NCI-H2196 (cell line): ENCODE measurements around the gene SLX4IP.

Source experiments
- DNase-seq: peaks from one replicate; lab custom pipeline; 2025; ENCODE audit not compliant: unreplicated experiment; lab: John Stamatoyannopoulos, UW

The SLX4IP gene

GRCh38 chr20:10625641-10626040, 190.5 kb downstream of the SLX4IP start:
- no peak for DNase-seq

GRCh38 chr20:10626896-10627295, 191.8 kb downstream of the SLX4IP start:
- DNase-seq = no peak

GRCh38 chr20:10629946-10630650, 195.0 kb downstream of the SLX4IP start:
- DNase-seq = no peak

GRCh38 chr20:10631126-10631525, 196.0 kb downstream of the SLX4IP start:
- DNase-seq = no peak

GRCh38 chr20:10632721-10633509, 197.8 kb downstream of the SLX4IP start:
- no peak for DNase-seq

GRCh38 chr20:10633718-10634117, 198.6 kb downstream of the SLX4IP start:
- DNase-seq = no peak

GRCh38 chr20:10634211-10634610, 199.1 kb downstream of the SLX4IP start:
- DNase-seq = no peak

GRCh38 chr20:10634683-10635411, 199.7 kb downstream of the SLX4IP start:
- no peak for DNase-seq

GRCh38 chr20:10635476-10636208, 200.5 kb downstream of the SLX4IP start:
- no peak for DNase-seq

GRCh38 chr20:10636326-10636818, 201.3 kb downstream of the SLX4IP start:
- DNase-seq = no peak

- DNase-seq = no peak
Measured at GRCh38 chr20:10637031-10637559, 202.0 kb downstream of the SLX4IP start.

- DNase-seq = no peak
Measured at GRCh38 chr20:10637563-10637962, 202.5 kb downstream of the SLX4IP start.

- DNase-seq = no peak
Measured at GRCh38 chr20:10639077-10639736, 204.1 kb downstream of the SLX4IP start.

GRCh38 chr20:10639737-10640556, 204.8 kb downstream of the SLX4IP start:
- no peak for DNase-seq

GRCh38 chr20:10640897-10641296, 205.8 kb downstream of the SLX4IP start:
- no peak for DNase-seq

- no peak for DNase-seq
Measured at GRCh38 chr20:10641467-10641866, 206.4 kb downstream of the SLX4IP start.

- DNase-seq = no peak
Measured at GRCh38 chr20:10641893-10642292, 206.8 kb downstream of the SLX4IP start.

GRCh38 chr20:10642856-10643559, 207.9 kb downstream of the SLX4IP start:
- no peak for DNase-seq

- DNase-seq = no peak
Measured at GRCh38 chr20:10643560-10643873, 208.4 kb downstream of the SLX4IP start.
